K562 (cell line): ENCODE results near the gene MCIDAS. TPM values are rescaled to one million over a fixed set of nuclear protein-coding genes. Genes with fewer than 3 reads are reported as not detected.

Experiments used
- BRF1 ChIP-seq: IDR thresholded peaks from 3 replicates; pipeline ENCODE4 v1.6.1; 2011; ENCODE audit warnings: borderline replicate concordance, mild to moderate bottlenecking; ENCODE audit not compliant: insufficient read length; ENCODE audit errors: extremely low read depth
- CBFA2T3 ChIP-seq: fragments of 450-650 bp; IDR thresholded peaks from 2 replicates; pipeline ENCODE4 v1.6.1; 2017
- CBFB ChIP-seq: sonication (generic); formaldehyde crosslinking; IDR thresholded peaks from 2 replicates; pipeline ENCODE4 v1.4.0; 2020; ENCODE audit warnings: mild to moderate bottlenecking, missing genetic modification reagents
- DDX20 ChIP-seq: fragments of 450-650 bp; IDR thresholded peaks from 2 replicates; pipeline ENCODE4 v1.6.1; 2016; ENCODE audit warnings: missing genetic modification characterization, low read depth, mild to moderate bottlenecking, missing compliant biosample characterization, moderate library complexity
- DEAF1 ChIP-seq: fragments of 450-650 bp; formaldehyde crosslinking; IDR thresholded peaks from 2 replicates; pipeline ENCODE4 v1.4.0; 2020; ENCODE audit warnings: mild to moderate bottlenecking, moderate library complexity
- ESRRA ChIP-seq: fragments of 450-650 bp; IDR thresholded peaks from 2 replicates; pipeline ENCODE4 v1.6.1; 2014; ENCODE audit warnings: low read depth, mild to moderate bottlenecking, moderate library complexity, borderline replicate concordance
- GABPA ChIP-seq: fragments of 200-800 bp; sonication (Bioruptor generic); conservative IDR thresholded peaks from 2 replicates; pipeline ENCODE4 v1.6.1; 2016; ENCODE audit warnings: low read depth, missing genetic modification characterization, missing compliant biosample characterization
- HDAC1 ChIP-seq, 2 experiments: fragments of 450-650 bp; IDR thresholded peaks; 2 replicates each; pipeline ENCODE4 v1.6.1; 2016 to 2017; ENCODE audit warnings: inconsistent platforms in 1 of 2, mild to moderate bottlenecking in 1 of 2, moderate library complexity in 1 of 2
- KLF16 ChIP-seq: IDR thresholded peaks from 2 replicates; pipeline ENCODE4 v1.6.1; 2016; ENCODE audit warnings: antibody characterized with exemption
- MBD2 ChIP-seq: sonication (generic); IDR thresholded peaks from 2 replicates; pipeline ENCODE4 v1.6.1; 2016; ENCODE audit warnings: low read depth, borderline replicate concordance
- MECOM ChIP-seq: fragments of 250-450 bp; sonication (Bioruptor Pico); IDR thresholded peaks from 2 replicates; pipeline ENCODE4 v1.8.0; 2022; ENCODE audit warnings: inconsistent platforms
- NRF1 ChIP-seq, 2 experiments: fragments of 450-650 bp; IDR thresholded peaks in 1 of 2; conservative IDR thresholded peaks in 1 of 2; 2 replicates each; pipeline ENCODE4 v1.6.1; 2014; ENCODE audit warnings: mild to moderate bottlenecking in 2 of 2
- PPARD ChIP-seq: fragments of 250-450 bp; sonication (Bioruptor Pico); IDR thresholded peaks from 2 replicates; pipeline ENCODE4 v1.8.0; 2022; ENCODE audit warnings: inconsistent platforms, mild to moderate bottlenecking, moderate library complexity
- RCOR1 ChIP-seq, 2 experiments: IDR thresholded peaks; 2 replicates each; pipeline ENCODE4 v1.6.1; 2012; ENCODE audit warnings: low read depth in 2 of 2, low read length in 2 of 2, borderline replicate concordance in 1 of 2, improper control_type of control experiment in 1 of 2
- STAT5A ChIP-seq: IDR thresholded peaks from 2 replicates; pipeline ENCODE4 v1.6.1; 2012; ENCODE audit warnings: low read length, inconsistent platforms, borderline replicate concordance
- TAF7 ChIP-seq: fragments of 450-650 bp; IDR thresholded peaks from 2 replicates; pipeline ENCODE4 v1.6.1; 2016; ENCODE audit warnings: missing genetic modification characterization, missing compliant biosample characterization
- TBP ChIP-seq: optimal IDR thresholded peaks from 2 replicates; pipeline ENCODE3; 2011; ENCODE audit warnings: low read depth, low read length, improper control_type of control experiment
- TEAD4 ChIP-seq, 2 experiments: sonication (generic) in 1 of 2; formaldehyde crosslinking in 1 of 2; IDR thresholded peaks; 2 replicates each; pipeline versions ENCODE4 v1.6.1 to v1.8.0; 2012 to 2022; ENCODE audit warnings: borderline replicate concordance in 1 of 2, inconsistent platforms in 1 of 2, low read length in 1 of 2, mild to moderate bottlenecking in 1 of 2, missing genetic modification reagents in 1 of 2
- ZNF134 ChIP-seq: fragments of 250-450 bp; sonication (Bioruptor Pico); conservative IDR thresholded peaks from 2 replicates; pipeline ENCODE4 v1.4.0; 2020
- ZNF311 ChIP-seq: fragments of 250-450 bp; sonication (Bioruptor Pico); IDR thresholded peaks from 2 replicates; pipeline ENCODE4 v1.4.0; 2020; ENCODE audit warnings: mild to moderate bottlenecking, moderate library complexity
- ZNF445 ChIP-seq: fragments of 250-450 bp; sonication (Bioruptor Pico); IDR thresholded peaks from 2 replicates; pipeline ENCODE4 v1.4.0; 2020; ENCODE audit warnings: low read depth, mild to moderate bottlenecking, moderate library complexity
- ZNF507 ChIP-seq: conservative IDR thresholded peaks from 2 replicates; pipeline ENCODE4 v1.6.1; 2017; ENCODE audit warnings: missing genetic modification characterization, missing compliant biosample characterization
- polyA plus RNA-seq, 8 experiments: library from polyadenylated mRNA; depleted of rRNA in 4 of 8; stranded (reverse) in 5 of 8; unstranded in 3 of 8; fragments of >200 nt; fragmentation: Nextera tagmentation in 2 of 8; fragmentation: Illumina TruSeq in 1 of 8; extraction: Ambion mirVana in 2 of 8; extraction: Trizol in 1 of 8; gene quantifications; 2 replicates each; pipeline versions ENCODE4 v1.2.1 to v1.2.3, GENCODE V29; 2011 to 2014; ENCODE audit warnings: inconsistent platforms in 1 of 8, missing spikeins in 1 of 8
- total RNA-seq, 7 experiments: library from RNA; depleted of rRNA in 6 of 7; stranded (reverse); fragments of >200 nt in 6 of 7; fragmentation: Illumina TruSeq in 2 of 7; extraction: Trizol in 2 of 7; gene quantifications; 2 replicates each; pipeline versions ENCODE4 v1.2.1 to v1.2.3, GENCODE V29; 2011 to 2021; ENCODE audit warnings: low replicate concordance in 1 of 7
- TF ChIP-seq, protein P1 (sequence below), 2 experiments: IDR thresholded peaks; 2 replicates each; pipeline ENCODE4 v1.6.1; 2011; ENCODE audit warnings: borderline replicate concordance in 1 of 2, control low read depth in 1 of 2, low read depth in 1 of 2, low read length in 1 of 2, mild to moderate bottlenecking in 1 of 2, mixed read lengths in 1 of 2, moderate library complexity in 1 of 2; ENCODE audit not compliant: insufficient read depth in 1 of 2, insufficient read length in 1 of 2, poor library complexity in 1 of 2, severe bottlenecking in 1 of 2; ENCODE audit errors: extremely low read depth in 1 of 2
- TF ChIP-seq, protein P2 (sequence below): fragments of 450-650 bp; formaldehyde crosslinking; conservative IDR thresholded peaks from 2 replicates; pipeline ENCODE4 v1.4.0; 2022; ENCODE audit warnings: mild to moderate bottlenecking, missing genetic modification characterization

Gene MCIDAS
- total and polyA plus RNA-seq, 9 of the 15 experiments (the other 6 are each of a cell fraction or from before 2014, with no cell fraction given): 0.07 to 1.5 (median 0.69) TPM

GRCh38 chr5:55226027-55226933 lies 835 bp downstream of the MCIDAS start (continued):
- peak in 1 of 2 experiments; percentile 39; a peak in 1 of 4 replicates for TF ChIP-seq RCOR1 (IDR thresholded peaks at IDR 0.05; ENCODE audit: borderline replicate concordance in 1 of 2, low read depth in 2 of 2, low read length in 2 of 2)
- TF ChIP-seq CBFB (CRISPR knock-in tag): peak; percentile 75; the same call in 1 of the 2 replicates
- no peak for TF ChIP-seq GABPA
- no peak for TF ChIP-seq ZNF507 (tag)
- TF ChIP-seq NRF1 (conservative IDR thresholded peaks at IDR 0.05 in 1 of 2, IDR thresholded peaks at IDR 0.05 in 1 of 2): peak; percentile 84 to 87
- TF ChIP-seq, protein P1, sequence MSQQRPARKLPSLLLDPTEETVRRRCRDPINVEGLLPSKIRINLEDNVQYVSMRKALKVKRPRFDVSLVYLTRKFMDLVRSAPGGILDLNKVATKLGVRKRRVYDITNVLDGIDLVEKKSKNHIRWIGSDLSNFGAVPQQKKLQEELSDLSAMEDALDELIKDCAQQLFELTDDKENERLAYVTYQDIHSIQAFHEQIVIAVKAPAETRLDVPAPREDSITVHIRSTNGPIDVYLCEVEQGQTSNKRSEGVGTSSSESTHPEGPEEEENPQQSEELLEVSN (IDR thresholded peaks at IDR 0.05; ENCODE audit: borderline replicate concordance in 1 of 2, extremely low read depth in 1 of 2, insufficient read depth in 1 of 2, insufficient read length in 1 of 2, low read depth in 1 of 2, low read length in 1 of 2, poor library complexity in 1 of 2, severe bottlenecking in 1 of 2): peak in 1 of 2 experiments; percentile 91
- peak; percentile 42 for TF ChIP-seq TBP
- 0 out of 2 replicates have a peak, but pooled peaks have one; percentile 24 for TF ChIP-seq KLF16
- TF ChIP-seq DDX20 (tag): no peak
- TF ChIP-seq TAF7 (tag): no peak
- no peak for TF ChIP-seq TEAD4 (IDR thresholded peaks at IDR 0.05; ENCODE audit: low read length)
- TF ChIP-seq TEAD4 (CRISPR knock-in tag; IDR thresholded peaks at IDR 0.05; ENCODE audit: borderline replicate concordance): no peak
- no peak for TF ChIP-seq MECOM (CRISPR knock-in tag)
- TF ChIP-seq MBD2: no peak; the same call in 1 of the 2 replicates
- no peak for TF ChIP-seq HDAC1 (IDR thresholded peaks at IDR 0.05)
- no peak for TF ChIP-seq ZNF311 (CRISPR knock-in tag)
- no peak; the same call in 1 of the 2 replicates for TF ChIP-seq DEAF1 (CRISPR knock-in tag)
- TF ChIP-seq PPARD (CRISPR knock-in tag): no peak
- TF ChIP-seq ZNF134 (CRISPR knock-in tag): no peak
- TF ChIP-seq, protein P2, sequence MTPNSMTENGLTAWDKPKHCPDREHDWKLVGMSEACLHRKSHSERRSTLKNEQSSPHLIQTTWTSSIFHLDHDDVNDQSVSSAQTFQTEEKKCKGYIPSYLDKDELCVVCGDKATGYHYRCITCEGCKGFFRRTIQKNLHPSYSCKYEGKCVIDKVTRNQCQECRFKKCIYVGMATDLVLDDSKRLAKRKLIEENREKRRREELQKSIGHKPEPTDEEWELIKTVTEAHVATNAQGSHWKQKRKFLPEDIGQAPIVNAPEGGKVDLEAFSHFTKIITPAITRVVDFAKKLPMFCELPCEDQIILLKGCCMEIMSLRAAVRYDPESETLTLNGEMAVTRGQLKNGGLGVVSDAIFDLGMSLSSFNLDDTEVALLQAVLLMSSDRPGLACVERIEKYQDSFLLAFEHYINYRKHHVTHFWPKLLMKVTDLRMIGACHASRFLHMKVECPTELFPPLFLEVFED (CRISPR knock-in tag): no peak
- TF ChIP-seq CBFA2T3: no peak
- no peak for TF ChIP-seq STAT5A
- TF ChIP-seq ESRRA: peak; percentile 24; the same call in 1 of the 2 replicates
- TF ChIP-seq ZNF445 (CRISPR knock-in tag): no peak
- TF ChIP-seq BRF1: no peak
